BLaER1 (cell line): ENCODE data around the gene STX5.
"Not testable (repeated sequence)": the region's sequence is repeated elsewhere in the genome, so short reads cannot be mapped to it uniquely, and the experiment has no call there.

Experiments
- H3K27ac ChIP-seq: shearing (Covaris generic); formaldehyde crosslinking; 2 replicates; pipeline ENCODE4 v1.8.1; 2022
- H3K27me3 ChIP-seq: shearing (Covaris generic); formaldehyde crosslinking; 2 replicates; pipeline ENCODE4 v1.8.1; 2022
- H3K36me3 ChIP-seq: shearing (Covaris generic); formaldehyde crosslinking; 2 replicates; pipeline ENCODE4 v1.8.1; 2022
- H3K4me1 ChIP-seq: shearing (Covaris generic); formaldehyde crosslinking; 2 replicates; pipeline ENCODE4 v1.8.1; 2022
- H3K4me2 ChIP-seq: shearing (Covaris generic); formaldehyde crosslinking; 2 replicates; pipeline ENCODE4 v1.8.1; 2022
- H3K4me3 ChIP-seq: shearing (Covaris generic); formaldehyde crosslinking; 2 replicates; pipeline ENCODE4 v1.8.1; 2022
- H3K9ac ChIP-seq: shearing (Covaris generic); formaldehyde crosslinking; 2 replicates; pipeline ENCODE4 v1.8.1; 2022
- H3K9me3 ChIP-seq: shearing (Covaris generic); formaldehyde crosslinking; 2 replicates; pipeline ENCODE4 v1.8.1; 2022
- H4K20me1 ChIP-seq: shearing (Covaris generic); formaldehyde crosslinking; 2 replicates; pipeline ENCODE4 v1.8.1; 2022
- Cebpa-rat ChIP-seq: shearing (Covaris generic); IDR thresholded peaks from 2 replicates; pipeline ENCODE4 v1.8.1; 2022

STX5 gene

DNA sequence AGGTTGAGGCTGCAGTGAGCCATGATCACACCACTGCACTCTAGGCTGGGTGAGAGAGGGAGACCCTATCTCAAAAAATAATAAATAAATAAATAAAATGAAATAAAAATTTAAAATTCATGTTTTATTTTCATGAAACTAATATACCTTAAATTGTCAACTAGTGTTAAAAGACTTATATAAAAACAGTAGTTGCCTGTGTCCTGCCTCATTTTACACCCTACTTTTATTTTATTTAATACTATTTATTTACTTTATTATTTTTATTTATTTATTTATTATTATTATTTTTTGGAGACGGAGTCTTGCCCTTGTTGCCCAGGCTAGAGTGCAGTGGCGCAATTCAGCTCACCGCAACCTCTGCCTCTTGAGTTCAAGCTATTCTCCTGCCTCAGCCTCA is 12.3 kb upstream of the STX5 start:
- Histone ChIP-seq H3K4me3 (no peak overlapping the region), H3K4me2 (no peak overlapping the region), H4K20me1 (no peaks in the 10 kb centered on the region)

GRCh38 chr11:62843466-62843865 is 11.6 kb upstream of the STX5 start:
- no peaks in the 10 kb centered on the region for H3K27me3 ChIP-seq
- H3K9me3 ChIP-seq = no peaks in the 10 kb centered on the region
- H3K4me3 ChIP-seq = no peak overlapping the region
- H3K36me3 ChIP-seq = no peaks in the 10 kb centered on the region
- H3K4me2 ChIP-seq = peak overlapping the region; percentile 84
- TF ChIP-seq Cebpa-rat = no peak
- H3K4me1 ChIP-seq = peaks cover 20% of the 10 kb centered on the region
- peak overlapping the region; percentile 95; the same call in 1 of the 2 replicates for H3K27ac ChIP-seq
- H4K20me1 ChIP-seq = no peaks in the 10 kb centered on the region
- peak overlapping the region; percentile 89; the same call in 1 of the 2 replicates for H3K9ac ChIP-seq

More for the DNA sequence above, 12.3 kb upstream of the STX5 start:
- H3K9ac ChIP-seq = no peak overlapping the region
- H3K4me1 ChIP-seq = peaks cover 16% of the 10 kb centered on the region
- no peaks in the 10 kb centered on the region for H3K9me3 ChIP-seq
- no peaks in the 10 kb centered on the region for H3K36me3 ChIP-seq
- TF ChIP-seq Cebpa-rat = no peak
- H3K27me3 ChIP-seq = no peaks in the 10 kb centered on the region
- H3K27ac ChIP-seq = no peak overlapping the region

DNA sequence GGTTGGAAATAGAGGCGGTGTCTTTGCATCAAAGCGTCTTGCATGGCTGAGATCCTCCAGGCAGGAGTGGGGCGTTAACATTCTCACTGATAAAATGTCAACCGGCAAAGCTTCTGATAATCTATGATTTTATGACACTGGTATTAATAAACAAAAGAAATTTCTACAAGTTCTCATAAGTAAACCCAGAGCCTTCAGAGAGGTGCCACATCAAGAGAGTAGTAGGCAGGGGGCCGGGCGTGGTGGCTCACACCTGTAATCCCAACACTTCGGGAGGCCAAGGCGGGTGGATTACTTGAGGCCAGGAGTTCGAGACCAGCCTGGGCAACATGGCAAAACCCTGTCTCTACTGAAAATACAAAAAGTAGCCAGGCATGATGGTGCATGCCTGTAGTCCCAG is 11.0 kb upstream of the STX5 start:
- H3K27me3 ChIP-seq, H3K9me3 ChIP-seq, H4K20me1 ChIP-seq, H3K36me3 ChIP-seq: not testable (repeated sequence)
- Histone ChIP-seq H3K9ac (peak overlapping the region; percentile 89), H3K4me3 (peak overlapping the region; percentile 92), H3K4me2 (peak overlapping the region; percentile 84), H3K27ac (peak overlapping the region; percentile 95), H3K4me1 (peaks cover 26% of the 10 kb centered on the region)

- peaks cover 6% of the 10 kb centered on the region; the same call in 1 of the 2 replicates for H4K20me1 ChIP-seq
- H3K4me1 ChIP-seq = peaks cover 32% of the 10 kb centered on the region
- no peaks in the 10 kb centered on the region for H3K9me3 ChIP-seq
- H3K27ac ChIP-seq = peak overlapping the region; percentile 95
- H3K4me3 ChIP-seq = peak overlapping the region; percentile 92
- H3K36me3 ChIP-seq = peaks cover 8% of the 10 kb centered on the region
- peak overlapping the region; percentile 84 for H3K4me2 ChIP-seq
- no peaks in the 10 kb centered on the region for H3K27me3 ChIP-seq
- no peak for TF ChIP-seq Cebpa-rat
- peak overlapping the region; percentile 89 for H3K9ac ChIP-seq
These were observed 10.4 kb upstream of the STX5 start for GRCh38 chr11:62842171-62842741.

- Histone ChIP-seq H3K27me3 (no peaks in the 10 kb centered on the region), H3K9ac (peak overlapping the region; percentile 94), H3K36me3 (peaks cover 15% of the 10 kb centered on the region), H3K27ac (peak overlapping the region; percentile 95), H3K4me2 (peak overlapping the region; percentile 84), H4K20me1 (peaks cover 7% of the 10 kb centered on the region), H3K4me1 (peaks cover 33% of the 10 kb centered on the region), H3K4me3 (peak overlapping the region; percentile 92), H3K9me3 (no peaks in the 10 kb centered on the region)
- TF ChIP-seq Cebpa-rat = no peak
These were observed 9.7 kb upstream of the STX5 start for GRCh38 chr11:62841361-62842170.

GRCh38 chr11:62840721-62841360 is 9.0 kb upstream of the STX5 start:
- Histone ChIP-seq H4K20me1 (peaks cover 14% of the 10 kb centered on the region), H3K4me2 (peak overlapping the region; percentile 81), H3K4me3 (peak overlapping the region; percentile 92), H3K36me3 (peaks cover 22% of the 10 kb centered on the region), H3K9ac (peak overlapping the region; percentile 94), H3K27ac (peak overlapping the region; percentile 92), H3K4me1 (peaks cover 33% of the 10 kb centered on the region)
- H3K27me3 ChIP-seq, H3K9me3 ChIP-seq: not testable (repeated sequence)

DNA sequence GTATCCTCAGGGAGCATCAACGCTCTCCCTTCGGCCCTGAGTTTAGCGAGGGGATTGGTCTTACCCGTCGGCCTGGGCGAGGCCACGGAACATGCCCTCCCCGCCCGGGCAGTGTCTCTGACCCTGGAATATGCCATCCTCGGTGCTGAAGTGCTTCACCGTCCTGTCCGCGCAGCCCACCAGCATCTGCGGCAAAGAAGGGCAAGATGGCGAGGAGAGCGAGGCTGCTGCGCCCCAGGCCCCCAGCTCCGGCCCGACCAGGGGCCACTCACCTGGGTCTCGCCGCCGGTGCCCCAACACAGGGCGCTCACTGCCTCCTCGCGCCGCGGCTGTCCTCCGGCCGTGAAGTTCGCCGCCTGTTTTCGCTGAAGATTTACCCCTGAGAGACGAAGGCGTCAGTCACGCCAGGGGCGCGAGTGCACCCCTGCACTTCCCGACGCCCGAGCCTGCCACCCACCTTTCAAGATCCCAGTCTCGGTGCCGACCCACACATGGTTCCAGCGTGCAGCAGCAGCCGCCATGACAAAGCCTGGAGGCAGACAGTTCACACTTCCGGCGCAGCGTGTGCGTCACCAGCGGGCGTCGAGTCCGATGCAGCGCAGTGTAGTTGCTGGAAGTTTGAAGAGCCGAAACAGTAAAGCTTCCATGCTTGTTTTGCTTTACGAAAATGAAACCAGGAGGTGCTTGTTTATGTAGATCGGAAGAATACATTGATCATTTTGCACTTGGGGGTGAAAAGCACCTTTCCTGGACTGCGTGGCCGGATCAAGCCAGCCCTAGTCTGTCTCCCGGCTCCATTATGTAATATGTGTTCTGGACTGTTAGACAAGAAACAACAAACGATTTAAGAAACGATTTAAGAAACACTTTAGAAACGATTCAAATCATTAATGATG is 7.4 kb upstream of the STX5 start, which contains the start of gene WDR74:
Gene WDR74, minus strand, starts transcription at position 541 of the 896 bp plus-strand sequence. Its CDS starts 20 bp downstream, at position 521.
- H3K4me3 ChIP-seq = peak within 1 kb of the TSS; percentile 92
- H3K4me2 ChIP-seq = peak within 1 kb of the TSS; percentile 81
- H3K27ac ChIP-seq = peak within 1 kb of the TSS; percentile 92
- no peaks in the 10 kb centered on the region for H3K27me3 ChIP-seq
- H3K9me3 ChIP-seq = no peaks in the 10 kb centered on the region
- peak within 1 kb of the TSS; percentile 94 for H3K9ac ChIP-seq
- H3K4me1 ChIP-seq = peaks cover 33% of the 10 kb centered on the region
- peaks cover 29% of the 10 kb centered on the region for H4K20me1 ChIP-seq
- no peak for TF ChIP-seq Cebpa-rat
- H3K36me3 ChIP-seq = peaks cover 38% of the 10 kb centered on the region

- H3K4me2 ChIP-seq = no peak overlapping the region
These were observed 3.5 kb upstream of the STX5 start for GRCh38 chr11:62835336-62835735.

More at GRCh38 chr11:62835336-62835735, 3.5 kb upstream of the STX5 start:
- Histone ChIP-seq H3K4me1 (peaks cover 38% of the 10 kb centered on the region), H3K4me3 (no peak overlapping the region), H3K27ac (no peak overlapping the region), H3K9ac (peak overlapping the region; percentile 32), H3K36me3 (peaks cover 52% of the 10 kb centered on the region), H4K20me1 (peaks cover 51% of the 10 kb centered on the region), H3K27me3 (no peaks in the 10 kb centered on the region), H3K9me3 (no peaks in the 10 kb centered on the region)
- no peak for TF ChIP-seq Cebpa-rat
